IPS-11a (cell line): ENCODE data around the gene RBKS.
"Not testable (repeated sequence)": the region's sequence is repeated elsewhere in the genome, so short reads cannot be mapped to it uniquely, and the experiment has no call there.

ENCODE experiments used
- H3K4me3 ChIP-seq: one replicate; pipeline ENCODE4 v1.5.1; 2013; ENCODE audit warnings: low read depth, low read length, control low read depth

RBKS gene

DNA sequence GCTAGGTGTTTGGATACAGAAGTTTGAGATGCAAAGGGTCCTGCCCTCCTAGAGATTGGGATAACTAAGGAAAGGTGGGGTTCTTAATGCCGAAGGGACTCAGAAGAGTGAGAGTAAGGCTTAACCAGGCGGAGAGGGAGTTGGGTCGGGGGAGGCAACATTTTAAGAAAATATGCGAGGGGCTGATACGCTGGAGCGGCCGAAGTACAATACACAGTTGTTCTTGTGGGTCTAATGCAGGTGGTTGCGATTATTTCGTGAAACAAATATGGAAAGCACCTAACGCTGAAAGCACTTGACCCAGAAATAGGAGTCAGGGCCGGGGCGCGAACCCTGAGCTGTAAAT is 119.0 kb downstream of the RBKS start:
- H3K4me3 ChIP-seq: peak overlapping the region; percentile 92

DNA sequence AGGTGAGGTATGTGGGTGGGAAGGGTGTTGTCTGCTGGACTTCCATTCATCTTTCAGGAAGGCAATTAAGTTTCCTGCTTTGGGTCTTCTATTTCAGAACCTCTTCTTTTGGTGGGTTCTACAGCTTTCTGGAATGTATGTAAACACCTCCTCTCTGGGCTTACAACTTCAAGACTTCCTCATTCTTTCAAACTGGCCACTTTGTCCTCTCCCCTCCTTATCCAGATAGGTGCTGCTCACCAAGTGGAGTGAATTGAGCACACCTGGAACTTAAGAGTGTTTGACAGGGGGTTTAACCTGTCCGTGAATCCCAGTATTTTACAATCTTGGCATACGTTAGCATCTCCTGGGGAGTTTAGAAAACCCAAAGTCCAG is 123.9 kb downstream of the RBKS start:
- no peak overlapping the region for H3K4me3 ChIP-seq

DNA sequence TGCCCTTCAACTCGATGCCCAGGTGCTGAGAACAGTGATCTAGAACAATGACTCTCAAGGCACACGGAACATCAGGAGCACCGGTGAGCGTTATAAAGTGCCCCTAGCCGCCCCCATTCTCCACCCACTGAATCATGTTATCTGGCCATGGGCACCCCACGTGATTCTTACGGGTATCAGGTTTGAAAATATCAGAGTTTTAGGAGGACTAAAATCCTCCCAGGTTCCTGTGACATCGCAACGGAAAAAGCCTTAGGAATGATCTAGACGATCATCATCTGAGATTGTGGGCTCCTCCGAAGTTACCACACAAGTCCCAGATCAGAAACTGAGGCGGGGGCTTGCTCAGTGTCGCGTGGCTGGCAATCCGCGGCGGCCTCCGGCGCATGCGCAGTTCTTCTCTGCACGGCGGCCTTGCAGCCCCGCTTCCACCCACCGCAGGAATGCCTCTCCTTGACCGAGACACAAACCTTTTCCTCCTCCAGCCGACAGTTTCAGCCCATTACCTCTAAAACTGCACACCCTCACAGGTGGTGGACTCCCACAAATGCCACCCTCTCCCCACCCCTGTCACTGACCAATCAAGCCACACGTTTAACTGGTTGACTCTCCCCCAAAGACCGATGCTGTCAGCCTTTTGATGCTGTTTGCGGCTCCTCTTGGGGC is 124.4 kb downstream of the RBKS start:
- no peak overlapping the region for H3K4me3 ChIP-seq

DNA sequence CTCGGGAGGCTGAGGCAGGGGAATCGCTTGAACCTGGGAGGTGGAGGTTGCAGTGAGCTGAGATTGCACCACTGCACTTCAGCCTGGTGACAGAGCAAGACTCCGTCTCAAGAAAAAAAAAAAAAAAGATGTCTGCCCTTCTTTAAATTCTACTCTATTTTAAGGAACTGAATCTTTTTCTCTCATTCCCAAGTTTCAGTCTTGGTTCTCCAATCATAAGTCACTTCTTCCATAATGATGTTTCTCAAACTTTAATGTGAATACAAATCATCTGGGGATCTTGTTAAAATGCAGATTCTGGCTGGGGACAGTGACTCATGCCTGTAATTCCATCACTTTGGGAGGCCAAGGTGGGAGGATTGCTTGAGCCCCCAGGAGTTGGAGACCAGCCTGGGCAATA is 125.7 kb downstream of the RBKS start:
- not testable (repeated sequence) for H3K4me3 ChIP-seq

DNA sequence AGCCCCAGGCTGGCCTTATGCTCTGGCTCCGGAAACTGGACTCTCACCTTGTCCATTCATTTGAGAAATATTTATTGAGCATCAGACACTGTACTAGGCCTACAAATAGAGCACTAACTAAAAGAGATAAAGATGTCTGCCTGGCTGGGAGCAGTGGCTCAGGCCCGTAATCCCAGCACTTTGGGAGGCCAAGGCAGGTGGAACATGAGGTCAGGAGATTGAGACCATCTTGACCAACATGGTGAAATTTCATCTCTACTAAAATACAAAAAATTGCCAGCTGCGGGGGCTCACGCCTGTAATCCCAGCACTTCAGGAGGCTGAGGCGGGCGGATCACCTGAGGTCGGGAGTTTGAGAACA is 126.3 kb downstream of the RBKS start:
- no peak overlapping the region for H3K4me3 ChIP-seq

DNA sequence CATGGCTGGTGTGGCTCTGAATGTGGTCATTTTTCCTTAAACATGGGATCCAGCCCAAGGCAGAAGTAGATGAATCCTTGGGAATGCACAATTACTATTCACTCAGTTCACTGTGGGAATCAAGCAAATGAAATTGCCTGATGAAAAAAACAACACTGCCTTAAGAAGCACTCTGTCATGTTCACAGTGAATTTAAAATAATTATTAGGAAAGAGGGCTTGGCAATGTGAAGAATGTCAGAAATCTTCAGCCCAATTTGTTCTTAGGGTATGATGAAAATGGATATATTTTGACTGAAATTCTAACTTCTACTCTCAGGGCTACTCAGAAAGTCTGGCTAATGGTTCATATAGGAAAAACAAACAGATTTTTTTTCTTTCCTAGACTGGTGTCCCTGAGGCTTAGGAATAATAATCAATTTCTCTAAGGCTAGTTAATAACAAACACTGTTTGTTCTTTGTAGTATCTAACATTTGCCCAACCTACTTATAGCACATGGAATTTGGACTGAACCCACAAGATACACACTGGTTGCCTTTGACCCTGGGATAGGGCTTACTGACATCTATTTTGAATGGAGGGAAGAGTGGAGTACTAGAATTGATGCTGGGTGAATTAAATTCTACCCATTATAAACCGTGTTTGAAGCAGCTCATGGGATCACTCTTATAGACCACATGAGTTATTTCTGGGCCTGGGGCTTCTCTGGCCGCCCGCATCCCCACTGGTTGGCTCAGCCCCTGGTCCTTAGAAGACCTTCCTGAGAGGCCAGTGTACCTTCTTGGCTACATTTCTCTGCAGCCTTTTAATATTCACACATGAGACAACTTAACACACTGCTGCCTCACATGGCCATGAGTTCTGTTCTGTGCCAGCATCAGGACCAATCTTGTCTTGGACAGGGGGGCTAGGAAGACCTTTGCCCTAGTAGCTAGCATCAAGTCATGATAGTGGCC is 127.0 kb downstream of the RBKS start:
- no peak overlapping the region for H3K4me3 ChIP-seq

DNA sequence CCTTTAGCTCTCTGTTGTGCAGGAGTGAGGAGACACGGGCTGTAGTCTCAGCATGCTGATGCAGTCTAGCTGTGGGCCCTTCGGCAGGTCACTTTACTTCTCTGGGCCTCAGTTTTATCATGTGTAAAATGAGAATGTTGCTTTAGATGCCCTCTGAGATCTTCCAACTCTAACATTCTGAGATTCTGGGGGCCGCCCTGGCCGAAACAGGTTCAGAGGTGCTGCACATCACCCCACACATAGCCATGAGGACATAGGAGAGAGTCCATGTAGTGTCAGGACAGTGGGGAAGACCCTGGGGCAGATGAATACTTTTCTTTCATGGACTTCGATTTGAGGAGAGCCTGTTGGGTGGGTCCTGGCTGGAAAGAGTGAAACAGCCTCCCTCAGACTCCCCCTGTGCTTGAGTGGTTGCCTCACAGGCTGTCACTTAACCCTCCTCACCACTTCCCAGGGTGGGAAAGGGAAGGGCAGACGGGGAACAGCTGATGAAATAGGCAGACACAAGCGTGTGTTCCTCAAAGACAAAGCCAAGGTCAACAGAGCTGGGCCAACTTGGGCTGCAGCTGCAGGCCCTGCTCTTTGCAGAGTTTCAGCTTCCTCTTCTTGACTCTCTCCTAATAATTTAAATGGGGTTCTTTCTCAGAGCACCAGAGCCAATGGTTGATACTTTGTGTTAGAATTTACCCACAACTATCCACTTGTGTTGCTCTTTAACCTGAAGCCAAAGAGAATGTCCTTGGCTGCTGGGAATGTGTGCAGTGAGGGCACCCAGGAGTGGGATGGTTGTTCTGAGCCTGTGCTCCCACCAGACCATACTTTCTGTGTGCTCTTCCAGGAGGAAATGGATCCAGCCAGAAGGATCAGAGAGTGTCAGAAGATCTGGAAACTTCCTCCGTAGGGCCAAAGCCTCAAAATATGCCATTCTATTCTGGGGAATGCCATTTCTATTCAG is 133.4 kb downstream of the RBKS start:
- H3K4me3 ChIP-seq: no peak overlapping the region

DNA sequence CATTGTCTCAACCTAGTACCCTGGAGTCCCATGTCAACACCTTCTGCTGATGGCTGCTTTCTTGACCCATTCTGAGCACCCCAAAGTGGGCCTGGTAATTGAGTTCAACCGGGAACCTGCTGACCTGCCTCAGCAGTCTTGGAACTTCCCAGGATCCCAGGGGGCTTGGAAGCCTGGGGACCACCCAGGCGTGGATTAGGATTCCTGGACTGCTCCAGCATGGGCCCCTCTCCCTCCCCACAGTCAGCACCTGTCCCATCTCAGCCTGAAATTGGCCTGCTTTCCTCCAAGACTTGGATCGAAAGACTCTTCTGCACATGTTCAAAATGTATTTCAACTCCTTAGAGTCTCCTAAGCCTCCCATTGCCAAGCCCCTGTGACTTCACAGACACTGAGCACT is 134.1 kb downstream of the RBKS start:
- no peak overlapping the region for H3K4me3 ChIP-seq

DNA sequence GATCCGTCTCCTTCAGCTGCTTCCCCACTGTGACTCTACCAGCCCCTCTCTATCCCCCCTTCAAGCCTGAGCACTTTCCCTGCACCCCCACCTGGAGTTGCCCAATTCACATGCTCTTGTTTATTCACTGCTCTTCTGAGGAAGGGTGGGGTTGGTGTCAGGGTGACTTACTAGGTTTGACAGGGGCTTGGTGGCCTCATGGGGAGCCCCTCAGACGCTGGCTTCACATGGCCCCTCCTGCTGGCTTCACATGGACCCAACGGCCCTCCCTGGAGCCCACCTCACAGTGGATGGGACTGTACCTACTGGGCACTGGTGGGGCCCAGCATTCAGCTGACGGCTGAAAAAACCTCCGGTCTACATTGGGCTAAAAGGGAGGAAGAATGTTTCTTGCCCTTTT is 135.4 kb downstream of the RBKS start:
- no peak overlapping the region for H3K4me3 ChIP-seq

DNA sequence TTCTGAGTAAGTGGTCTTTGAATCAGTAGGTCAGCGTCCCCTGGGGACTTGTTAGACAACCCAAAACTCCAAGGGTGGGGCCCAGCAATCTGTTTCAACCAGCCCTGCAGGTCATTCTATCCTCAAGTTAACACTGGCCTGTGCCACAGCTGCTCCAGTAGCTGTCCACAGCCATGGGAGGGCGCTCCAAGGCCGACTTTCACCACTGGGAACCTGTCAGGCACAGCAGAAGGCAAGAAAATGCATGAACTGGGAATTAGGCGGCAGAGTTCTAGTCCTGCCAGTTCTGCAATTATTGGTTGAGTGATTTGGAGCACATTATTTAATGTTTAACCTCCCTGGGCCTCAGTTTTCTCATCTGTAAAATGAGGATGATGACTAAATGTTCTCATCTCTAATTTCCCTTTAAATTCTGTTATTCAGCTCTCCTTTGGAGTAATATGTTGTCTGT is 136.0 kb downstream of the RBKS start:
- H3K4me3 ChIP-seq: no peak overlapping the region

DNA sequence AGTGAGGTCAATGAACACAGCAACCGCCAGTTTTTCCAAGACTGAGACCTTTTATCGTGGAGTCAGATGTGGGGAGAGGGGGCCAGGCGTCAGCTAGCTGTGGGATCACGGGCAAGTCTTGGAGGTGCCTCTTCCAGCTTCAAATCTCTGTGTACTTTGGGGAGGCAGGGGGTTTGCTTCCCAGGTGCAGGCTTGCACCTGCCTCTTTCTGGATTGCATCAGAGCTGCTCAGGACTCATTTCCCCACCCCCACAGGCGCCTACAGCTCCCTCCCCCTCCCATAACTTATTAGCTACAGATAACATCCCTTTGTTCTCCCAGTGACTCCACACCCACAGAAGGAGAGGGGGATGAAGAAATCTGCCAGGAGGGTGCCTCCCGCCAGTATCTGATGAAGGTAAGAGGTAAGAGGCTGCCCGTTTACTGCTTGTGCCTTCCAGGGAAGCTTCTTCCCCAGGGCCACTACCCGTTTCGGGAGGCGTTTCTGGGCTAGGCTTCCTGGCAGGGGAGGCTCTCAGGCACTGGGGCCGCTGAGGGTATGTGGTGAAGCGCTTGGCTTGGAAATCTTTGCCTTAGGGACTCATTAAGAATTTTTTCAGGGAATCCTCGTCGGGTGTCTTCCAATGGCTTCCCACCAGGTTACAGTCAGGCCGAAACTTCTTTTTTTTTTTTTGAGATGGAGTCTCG is 137.5 kb downstream of the RBKS start:
- H3K4me3 ChIP-seq: peak overlapping the region; percentile 39

DNA sequence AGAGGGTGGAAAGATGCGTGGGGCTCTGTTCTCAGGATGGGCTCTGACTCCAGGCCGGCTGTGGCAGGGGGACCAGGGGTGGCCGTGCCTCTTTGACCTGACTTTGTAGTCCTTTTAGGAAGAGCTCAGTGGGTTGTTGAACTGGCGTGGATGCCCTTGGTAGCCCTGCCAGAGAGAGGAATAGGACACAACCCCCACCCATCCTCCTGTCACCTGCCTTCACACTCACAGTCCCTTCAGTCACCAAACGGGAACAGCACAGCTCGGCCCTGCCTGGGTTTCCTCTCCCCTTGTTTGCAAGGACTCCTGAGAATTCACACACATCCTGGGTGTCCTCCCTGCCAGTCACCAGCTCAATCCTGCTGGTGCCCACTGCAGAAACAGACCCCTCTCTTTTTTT is 138.8 kb downstream of the RBKS start:
- no peak overlapping the region for H3K4me3 ChIP-seq

DNA sequence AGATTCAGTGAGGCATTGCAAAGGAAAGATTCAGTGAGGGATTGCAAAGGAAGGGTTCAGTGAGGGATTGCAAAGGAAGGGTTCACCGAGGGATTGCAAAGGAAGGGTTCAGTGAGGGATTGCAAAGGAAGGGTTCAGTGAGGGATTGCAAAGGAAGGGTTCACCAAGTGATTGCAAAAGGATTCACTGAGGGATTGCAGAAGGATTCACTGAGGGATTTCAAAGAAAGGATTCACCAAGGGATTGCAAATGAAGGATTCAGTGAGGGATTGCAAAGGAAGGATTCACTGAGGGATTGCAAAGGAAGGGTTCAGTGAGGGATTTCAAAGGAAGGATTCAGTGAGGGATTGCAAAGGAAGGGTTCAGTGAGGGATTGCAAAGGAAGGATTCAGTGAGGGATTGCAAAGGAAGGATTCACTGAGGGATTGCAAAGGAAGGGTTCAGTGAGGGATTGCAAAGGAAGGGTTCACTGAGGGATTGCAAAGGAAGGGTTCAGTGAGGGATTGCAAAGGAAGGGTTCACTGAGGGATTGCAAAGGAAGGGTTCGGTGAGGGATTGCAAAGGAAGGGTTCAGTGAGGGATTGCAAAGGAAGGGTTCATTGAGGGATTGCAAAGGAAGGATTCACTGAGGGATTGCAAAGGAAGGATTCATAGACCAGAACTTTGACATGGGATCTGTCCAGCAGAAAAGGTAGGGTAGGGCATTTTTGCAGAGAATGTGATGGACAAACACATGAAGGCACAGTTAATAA is 141.2 kb downstream of the RBKS start:
- H3K4me3 ChIP-seq: not testable (repeated sequence)

DNA sequence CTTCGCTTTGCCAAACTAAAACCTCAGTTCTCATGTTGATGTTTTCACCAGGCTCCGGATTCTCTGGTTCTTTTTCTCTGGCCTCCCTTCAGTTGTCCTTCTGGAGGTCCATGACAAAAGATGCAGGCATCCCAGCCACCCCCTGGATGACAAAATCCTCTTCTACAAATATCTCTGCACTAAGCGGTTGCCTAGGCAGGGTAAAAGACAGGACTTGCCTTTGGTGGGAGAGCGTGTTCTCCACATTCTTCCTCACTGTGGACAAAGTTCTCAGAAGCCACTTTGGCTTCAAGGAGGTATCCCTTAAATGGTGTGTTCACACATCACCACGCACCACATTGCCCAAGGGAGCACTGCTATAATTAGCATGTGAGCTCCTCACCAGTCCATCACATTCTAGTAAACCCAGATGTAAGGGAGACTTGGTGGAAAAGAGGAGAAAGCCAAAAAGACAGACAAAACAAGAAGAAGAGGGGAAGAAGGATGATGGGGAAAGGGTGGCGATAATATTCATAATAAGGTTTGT is 142.3 kb downstream of the RBKS start:
- no peak overlapping the region for H3K4me3 ChIP-seq

DNA sequence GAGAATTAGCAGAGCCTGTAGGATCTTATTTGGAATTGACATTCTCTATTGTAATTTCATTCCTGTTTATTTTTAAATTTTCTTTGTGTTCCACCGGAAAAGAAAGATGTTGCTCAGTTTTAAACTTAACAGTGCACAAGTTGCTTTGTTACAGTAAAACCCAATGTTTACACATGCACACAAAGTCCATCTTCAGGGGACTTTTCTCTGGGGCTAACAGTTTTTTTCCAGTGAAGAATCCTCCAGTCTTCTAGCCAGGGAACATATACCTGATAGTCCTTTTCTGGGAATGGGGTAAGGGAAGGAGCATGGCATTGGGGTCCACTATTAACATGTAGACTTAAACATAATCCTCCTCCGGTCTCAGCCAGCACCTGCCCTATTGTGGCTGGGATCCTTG is 143.9 kb downstream of the RBKS start:
- H3K4me3 ChIP-seq: no peak overlapping the region

DNA sequence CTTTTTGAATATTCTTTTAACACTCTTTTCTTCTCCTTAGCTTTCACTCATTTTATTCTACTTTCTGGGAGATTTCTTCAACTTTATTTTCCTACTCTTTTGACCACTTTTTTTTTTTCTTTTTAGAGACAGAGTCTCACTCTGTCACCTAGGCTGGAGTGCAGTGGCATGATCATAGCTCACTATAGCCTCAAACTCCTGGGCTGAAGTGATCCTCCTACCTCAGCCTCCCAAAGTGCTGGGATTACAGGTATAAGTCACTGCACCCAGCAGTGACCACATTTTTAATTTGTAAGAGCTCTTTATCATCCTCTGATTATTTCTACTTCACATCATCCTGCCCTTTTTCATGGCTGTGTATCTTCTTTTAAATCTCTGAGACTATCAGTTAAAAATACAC is 144.7 kb downstream of the RBKS start:
- H3K4me3 ChIP-seq: not testable (repeated sequence)

DNA sequence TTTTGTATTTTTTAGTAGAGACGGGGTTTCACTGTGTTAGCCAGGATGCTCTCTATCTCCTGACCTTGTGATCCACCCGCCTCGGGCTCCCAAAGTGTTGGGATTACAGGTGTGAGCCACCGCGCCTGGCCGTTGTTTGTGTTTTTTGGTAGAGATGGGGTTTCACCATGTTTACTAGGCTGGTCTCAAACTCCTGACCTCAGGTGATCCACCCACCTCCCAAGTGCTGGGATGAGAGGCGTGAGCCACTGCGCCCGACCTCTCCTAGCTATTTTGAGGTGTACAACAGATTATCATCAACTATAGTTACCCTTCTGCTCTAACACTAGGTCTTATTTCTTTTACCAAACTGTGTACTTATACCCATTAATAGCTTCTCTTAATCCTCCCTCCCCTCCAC is 147.6 kb downstream of the RBKS start:
- no peak overlapping the region for H3K4me3 ChIP-seq

DNA sequence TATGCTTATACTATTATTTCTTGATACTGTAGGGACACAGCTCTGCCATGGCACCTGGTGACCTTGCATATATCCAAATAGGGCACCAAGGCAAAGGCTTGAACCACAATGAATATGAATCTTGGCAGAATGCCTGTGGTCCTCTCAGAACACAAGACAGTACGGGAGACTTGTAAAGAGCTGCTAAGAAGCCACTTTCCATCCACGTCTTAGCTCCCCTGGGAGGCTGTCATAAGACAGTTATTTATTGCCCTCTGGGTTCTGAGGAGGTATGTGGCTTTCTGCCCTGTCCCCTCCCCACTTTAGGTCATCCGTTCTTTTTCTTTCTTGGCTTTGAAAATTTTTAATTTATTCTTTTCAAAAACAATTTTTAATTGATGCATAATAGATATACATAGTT is 148.5 kb downstream of the RBKS start:
- no peak overlapping the region for H3K4me3 ChIP-seq

DNA sequence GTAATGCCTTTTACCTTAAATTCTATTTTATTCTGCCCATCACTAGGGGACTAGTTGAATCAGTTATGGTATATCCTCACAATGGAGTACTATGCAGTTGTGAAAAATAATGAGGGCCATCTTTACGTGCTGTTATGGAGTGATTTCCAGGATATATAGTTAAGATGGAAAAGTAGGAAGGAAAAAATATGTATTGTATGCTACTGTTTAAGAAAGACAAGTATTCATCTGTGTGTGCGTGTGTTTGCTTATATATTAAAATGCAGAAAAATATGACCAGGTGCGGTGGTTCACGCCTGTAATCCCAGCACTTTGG is 151.2 kb downstream of the RBKS start:
- no peak overlapping the region for H3K4me3 ChIP-seq
